Mammary epithelial cell (primary cell): Measurements from ENCODE around the gene PHC3.

Source experiments
- CTCF ChIP-seq, 2 donors: IDR thresholded peaks in 1 of 2; conservative IDR thresholded peaks in 1 of 2; 2 replicates each; pipeline ENCODE4 v1.5.1; 2011 to 2012; ENCODE audit warnings: inconsistent platforms in 2 of 2, low read length in 2 of 2, mild to moderate bottlenecking in 2 of 2, control low read depth in 1 of 2, low read depth in 1 of 2; ENCODE audit not compliant: insufficient read depth in 1 of 2; ENCODE audit errors: extremely low read depth in 1 of 2
- EZH2 ChIP-seq: IDR thresholded peaks from 2 replicates; pipeline ENCODE4 v1.6.1; 2012; ENCODE audit warnings: low read length, inconsistent platforms, borderline replicate concordance

- TF ChIP-seq CTCF (conservative IDR thresholded peaks at IDR 0.05 in 1 of 2, IDR thresholded peaks at IDR 0.05 in 1 of 2; ENCODE audit: extremely low read depth in 1 of 2, insufficient read depth in 1 of 2, low read depth in 1 of 2, low read length in 2 of 2) (no peak), EZH2 (no peak)
Observed at GRCh38 chr3:170189398-170190256, 8.1 kb upstream of the PHC3 start.
